Spleen (tissue), 7 donors: Measurements from ENCODE around the gene RANBP3.

Source experiments
- POLR2A ChIP-seq, 3 donors: fragments of 450-650 bp; IDR thresholded peaks; one replicate each; pipeline ENCODE4 v1.5.1; 2017; ENCODE audit warnings: antibody characterized with exemption in 3 of 3, mild to moderate bottlenecking in 1 of 3
- POLR2AphosphoS5 ChIP-seq, 3 donors: sonication (generic); formaldehyde crosslinking; IDR thresholded peaks; one replicate each; pipeline ENCODE4 v1.5.1; 2017; ENCODE audit warnings: antibody characterized with exemption in 3 of 3
- TF ChIP-seq, protein P1 (sequence below), 11 experiments: fragments of 200-600 bp in 7 of 11; fragments of 450-650 bp in 4 of 11; sonication (generic) in 4 of 11; IDR thresholded peaks in 8 of 11; conservative IDR thresholded peaks in 3 of 11; 1 replicate in 7 of 11; 2 replicates in 4 of 11; pipeline versions ENCODE4 v1.4.0 to v1.8.0; 2016 to 2021; ENCODE audit warnings: antibody characterized with exemption in 11 of 11, inconsistent platforms in 4 of 11, mild to moderate bottlenecking in 1 of 11
- donor health status: DM: no; HTN: no; CAD: no; lungs with moderate emphysema.
- donor health status: DM: no; HTN: no; CAD: no.
- donor health status: DM: no; HTN: no; CAD: no.

DNA sequence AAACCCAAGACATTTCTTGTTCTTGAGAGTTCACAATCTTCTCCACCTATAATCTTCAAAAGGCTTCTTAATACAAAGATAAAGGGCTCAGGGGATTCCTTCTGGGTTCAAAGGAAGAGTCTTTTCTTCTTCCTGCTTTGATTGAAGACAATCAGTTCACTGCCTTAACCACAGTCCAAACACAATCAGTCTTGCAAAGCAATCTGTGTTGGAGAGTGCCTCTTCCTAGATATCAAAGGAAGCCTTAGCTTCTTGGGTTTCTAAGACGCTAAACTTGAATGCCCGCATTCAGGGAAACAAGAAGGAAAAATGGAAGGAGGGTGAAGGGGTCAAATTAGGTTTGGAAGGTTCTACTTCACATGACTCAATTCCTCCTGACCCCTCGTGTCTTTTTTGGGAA is 27.2 kb downstream of the RANBP3 start:
- TF ChIP-seq, protein P1, sequence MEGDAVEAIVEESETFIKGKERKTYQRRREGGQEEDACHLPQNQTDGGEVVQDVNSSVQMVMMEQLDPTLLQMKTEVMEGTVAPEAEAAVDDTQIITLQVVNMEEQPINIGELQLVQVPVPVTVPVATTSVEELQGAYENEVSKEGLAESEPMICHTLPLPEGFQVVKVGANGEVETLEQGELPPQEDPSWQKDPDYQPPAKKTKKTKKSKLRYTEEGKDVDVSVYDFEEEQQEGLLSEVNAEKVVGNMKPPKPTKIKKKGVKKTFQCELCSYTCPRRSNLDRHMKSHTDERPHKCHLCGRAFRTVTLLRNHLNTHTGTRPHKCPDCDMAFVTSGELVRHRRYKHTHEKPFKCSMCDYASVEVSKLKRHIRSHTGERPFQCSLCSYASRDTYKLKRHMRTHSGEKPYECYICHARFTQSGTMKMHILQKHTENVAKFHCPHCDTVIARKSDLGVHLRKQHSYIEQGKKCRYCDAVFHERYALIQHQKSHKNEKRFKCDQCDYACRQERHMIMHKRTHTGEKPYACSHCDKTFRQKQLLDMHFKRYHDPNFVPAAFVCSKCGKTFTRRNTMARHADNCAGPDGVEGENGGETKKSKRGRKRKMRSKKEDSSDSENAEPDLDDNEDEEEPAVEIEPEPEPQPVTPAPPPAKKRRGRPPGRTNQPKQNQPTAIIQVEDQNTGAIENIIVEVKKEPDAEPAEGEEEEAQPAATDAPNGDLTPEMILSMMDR (IDR thresholded peaks at IDR 0.05 in 8 of 11, conservative IDR thresholded peaks at IDR 0.05 in 3 of 11), result no peak
- TF ChIP-seq POLR2A (IDR thresholded peaks at IDR 0.05) (no peak), POLR2AphosphoS5 (IDR thresholded peaks at IDR 0.05) (no peak)
